H1 (cell line): Measurements from ENCODE around the gene MYH11. TPM values are rescaled to one million over a fixed set of nuclear protein-coding genes. Genes with fewer than 3 reads are reported as not detected.

Experiments
- CTCF ChIA-PET: fragments of 300-600 bp; sonication (Branson Sonifier 250); formaldehyde crosslinking; loops from one replicate; lab custom pipeline; 2021; ENCODE audit not compliant: partially characterized antibody; lab: Charles Lee
- POLR2A ChIA-PET: fragments of 300-600 bp; sonication (Branson Sonifier 250); formaldehyde crosslinking; loops from one replicate; lab custom pipeline; 2021; ENCODE audit warnings: inconsistent platforms; ENCODE audit not compliant: partially characterized antibody; lab: Charles Lee
- DNase-seq, 2 experiments: peaks; one replicate each; pipeline versions ENCODE4 v3.0.0 to v3.0.0-alpha.2; 2010 to 2022; ENCODE audit warnings: low spot score in 2 of 2, low read depth in 1 of 2, mixed read lengths in 1 of 2
- FAIRE-seq: peaks from 2 replicates; lab custom pipeline; 2011; peaks lifted over from hg19 to GRCh38; lab: Jason Lieb, UNC
- H2AFZ ChIP-seq: 2 replicates; pipeline ENCODE4 v1.8.1; 2012; ENCODE audit warnings: low read length, inconsistent platforms
- H2AK5ac ChIP-seq: 2 replicates; pipeline ENCODE4 v1.6.1; 2013; ENCODE audit warnings: low read depth, low read length
- H2BK120ac ChIP-seq: replicated peaks from 2 replicates; pipeline ENCODE3; 2013; ENCODE audit warnings: low read depth, low read length, inconsistent platforms
- H2BK12ac ChIP-seq: 2 replicates; pipeline ENCODE4 v1.6.1; 2013; ENCODE audit warnings: low read depth, low read length
- H2BK15ac ChIP-seq: 2 replicates; pipeline ENCODE4 v1.6.1; 2013; ENCODE audit warnings: low read length
- H2BK20ac ChIP-seq: 2 replicates; pipeline ENCODE4 v1.6.1; 2013; ENCODE audit warnings: low read length
- H2BK5ac ChIP-seq: 2 replicates; pipeline ENCODE4 v1.6.1; 2013; ENCODE audit warnings: low read depth, low read length
- H3K14ac ChIP-seq: 2 replicates; pipeline ENCODE4 v1.6.1; 2013; ENCODE audit warnings: inconsistent platforms; ENCODE audit not compliant: insufficient read length
- H3K18ac ChIP-seq: 2 replicates; pipeline ENCODE4 v1.6.1; 2013; ENCODE audit warnings: low read length; ENCODE audit errors: extremely low read depth
- H3K23ac ChIP-seq: 2 replicates; pipeline ENCODE4 v1.6.1; 2013; ENCODE audit warnings: inconsistent platforms; ENCODE audit not compliant: insufficient read length
- H3K23me2 ChIP-seq: 2 replicates; pipeline ENCODE4 v1.6.1; 2013; ENCODE audit warnings: low read depth, low read length
- H3K27ac ChIP-seq: 2 replicates; pipeline ENCODE4 v1.6.1; 2011; ENCODE audit warnings: low read depth, low read length, inconsistent platforms
- H3K27me3 ChIP-seq, 4 experiments: replicated peaks in 1 of 4; 1 replicate in 1 of 4; 2 replicates in 3 of 4; pipeline versions ENCODE4 v1.6.1 to v1.8.1; 2011 to 2013; ENCODE audit warnings: low read length in 3 of 4, mild to moderate bottlenecking in 3 of 4, inconsistent platforms in 2 of 4, mixed read lengths in 2 of 4, moderate library complexity in 1 of 4; ENCODE audit not compliant: control insufficient read depth in 3 of 4, insufficient read depth in 3 of 4; ENCODE audit errors: extremely low read depth in 1 of 4
- H3K36me3 ChIP-seq, 4 experiments: 2 replicates each; pipeline versions ENCODE4 v1.6.1 to v1.8.1; 2011 to 2013; ENCODE audit warnings: mild to moderate bottlenecking in 4 of 4, low read length in 3 of 4, moderate library complexity in 2 of 4, control low read depth in 1 of 4, inconsistent platforms in 1 of 4; ENCODE audit not compliant: insufficient read depth in 4 of 4, control insufficient read depth in 2 of 4
- H3K4ac ChIP-seq: replicated peaks from 2 replicates; pipeline ENCODE3; 2013; ENCODE audit warnings: low read length, low read depth, mixed read lengths, inconsistent platforms; ENCODE audit not compliant: insufficient read length
- H3K4me1 ChIP-seq, 4 experiments: replicated peaks in 1 of 4; 1 replicate in 1 of 4; 2 replicates in 3 of 4; pipeline versions ENCODE4 v1.6.1 to v1.8.1; 2011 to 2013; ENCODE audit warnings: low read length in 3 of 4, inconsistent platforms in 2 of 4, mixed read lengths in 1 of 4; ENCODE audit not compliant: insufficient read depth in 4 of 4, control insufficient read depth in 3 of 4
- H3K4me2 ChIP-seq, 2 experiments: 2 replicates each; pipeline versions ENCODE4 v1.6.1 to v1.8.1; 2011 to 2013; ENCODE audit warnings: low read depth in 2 of 2, low read length in 2 of 2, control low read depth in 1 of 2, inconsistent platforms in 1 of 2, mild to moderate bottlenecking in 1 of 2; ENCODE audit not compliant: insufficient read depth in 1 of 2
- H3K4me3 ChIP-seq, 4 experiments: fragments of 200-600, 300-600 bp in 1 of 4; sonication (generic), shearing (Covaris generic), sonication (Bioruptor Twin) in 1 of 4; 2 replicates each; pipeline versions ENCODE4 v1.5.1 to v1.8.1; 2011 to 2016; ENCODE audit warnings: low read length in 4 of 4, low read depth in 3 of 4, control low read depth in 2 of 4, inconsistent platforms in 2 of 4, mild to moderate bottlenecking in 2 of 4, mixed read lengths in 1 of 4, moderate library complexity in 1 of 4; ENCODE audit not compliant: insufficient read depth in 2 of 4; ENCODE audit errors: extremely low read depth in 1 of 4
- H3K56ac ChIP-seq: replicated peaks from 2 replicates; pipeline ENCODE3; 2013; ENCODE audit warnings: low read depth, mild to moderate bottlenecking, mixed read lengths, low read length, inconsistent platforms; ENCODE audit not compliant: insufficient read length
- H3K79me1 ChIP-seq: 2 replicates; pipeline ENCODE4 v1.6.1; 2013; ENCODE audit warnings: low read depth, low read length, control low read depth
- H3K79me2 ChIP-seq, 2 experiments: 2 replicates each; pipeline versions ENCODE4 v1.6.1 to v1.8.1; 2012 to 2013; ENCODE audit warnings: low read length in 2 of 2, mild to moderate bottlenecking in 2 of 2, inconsistent platforms in 1 of 2; ENCODE audit not compliant: insufficient read depth in 2 of 2, control insufficient read depth in 1 of 2
- H3K9ac ChIP-seq, 4 experiments: replicated peaks in 1 of 4; 1 replicate in 1 of 4; 2 replicates in 3 of 4; pipeline versions ENCODE4 v1.6.1 to v1.8.1; 2011 to 2013; ENCODE audit warnings: low read depth in 3 of 4, low read length in 3 of 4, control low read depth in 2 of 4, mild to moderate bottlenecking in 2 of 4, moderate library complexity in 2 of 4, inconsistent platforms in 1 of 4; ENCODE audit errors: extremely low read depth in 1 of 4
- H3K9me3 ChIP-seq, 2 experiments: 2 replicates each; pipeline versions ENCODE4 v1.6.1 to v1.8.1; 2012 to 2013; ENCODE audit warnings: mild to moderate bottlenecking in 2 of 2, moderate library complexity in 2 of 2, control low read depth in 1 of 2, inconsistent platforms in 1 of 2, low read depth in 1 of 2, low read length in 1 of 2, mixed read lengths in 1 of 2; ENCODE audit not compliant: insufficient read depth in 2 of 2
- H4K20me1 ChIP-seq, 2 experiments: replicated peaks in 1 of 2; 2 replicates each; pipeline versions ENCODE3 to v1.8.1; 2011 to 2013; ENCODE audit warnings: inconsistent platforms in 2 of 2, low read length in 2 of 2, mild to moderate bottlenecking in 1 of 2; ENCODE audit not compliant: insufficient read depth in 2 of 2, control insufficient read depth in 1 of 2
- H4K5ac ChIP-seq: 2 replicates; pipeline ENCODE4 v1.6.1; 2013; ENCODE audit warnings: low read length, low read depth, mixed read lengths, inconsistent platforms; ENCODE audit not compliant: insufficient read length
- H4K8ac ChIP-seq: 2 replicates; pipeline ENCODE4 v1.8.0; 2013; ENCODE audit warnings: mild to moderate bottlenecking, moderate library complexity, low read length, inconsistent platforms; ENCODE audit not compliant: insufficient read depth; ENCODE audit errors: extremely low read depth
- H4K91ac ChIP-seq: replicated peaks from 2 replicates; pipeline ENCODE3; 2013; ENCODE audit warnings: low read length, mixed read lengths, inconsistent platforms; ENCODE audit not compliant: insufficient read length
- ATF2 ChIP-seq: IDR thresholded peaks from 2 replicates; pipeline ENCODE4 v1.6.1; 2012; ENCODE audit warnings: low read length, inconsistent platforms
- ATF3 ChIP-seq: IDR thresholded peaks from 2 replicates; pipeline ENCODE4 v1.6.1; 2011; ENCODE audit warnings: low read depth, mild to moderate bottlenecking, low read length; ENCODE audit not compliant: insufficient read depth
- CTBP2 ChIP-seq: IDR thresholded peaks from 2 replicates; pipeline ENCODE4 v1.7.0; 2011; ENCODE audit warnings: borderline replicate concordance, mild to moderate bottlenecking, moderate library complexity, mixed read lengths, low read length; ENCODE audit not compliant: insufficient read depth, insufficient read length
- JUND ChIP-seq: IDR thresholded peaks from 2 replicates; pipeline ENCODE4 v1.6.1; 2011; ENCODE audit warnings: mild to moderate bottlenecking, improper control_type of control experiment, low read length
- NANOG ChIP-seq: IDR thresholded peaks from 2 replicates; pipeline ENCODE4 v1.6.1; 2011; ENCODE audit warnings: low read length, low read depth, mild to moderate bottlenecking, inconsistent platforms; ENCODE audit not compliant: insufficient read depth, poor library complexity, severe bottlenecking
- NRF1 ChIP-seq: IDR thresholded peaks from 2 replicates; pipeline ENCODE4 v1.6.1; 2011; ENCODE audit warnings: mild to moderate bottlenecking, low read depth, low read length, improper control_type of control experiment
- POU5F1 ChIP-seq: IDR thresholded peaks from 2 replicates; pipeline ENCODE4 v1.6.1; 2011; ENCODE audit warnings: low read depth, mild to moderate bottlenecking, low read length, moderate library complexity
- SP2 ChIP-seq: IDR thresholded peaks from 2 replicates; pipeline ENCODE4 v1.6.1; 2012; ENCODE audit warnings: mild to moderate bottlenecking, low read length, inconsistent platforms
- TAF7 ChIP-seq: optimal IDR thresholded peaks from 2 replicates; pipeline ENCODE3; 2011; ENCODE audit warnings: low read depth, mild to moderate bottlenecking, inconsistent platforms, low read length, moderate library complexity, borderline replicate concordance
- TBP ChIP-seq: IDR thresholded peaks from 2 replicates; pipeline ENCODE4 v1.6.1; 2011; ENCODE audit warnings: low read depth, low read length, improper control_type of control experiment
- ZNF274 ChIP-seq: IDR thresholded peaks from 2 replicates; pipeline ENCODE4 v1.7.0; 2012; ENCODE audit warnings: low read length, borderline replicate concordance; ENCODE audit errors: extremely low read depth
- whole genome bisulfite sequencing, 2 experiments: shearing (Covaris generic) in 1 of 2; methylation state at CpG; one replicate each; pipeline versions ENCODE4 v1.1.6 to v1.1.7; 2013 to 2015; ENCODE audit warnings: low lambda C conversion rate in 2 of 2, mixed read lengths in 2 of 2, inconsistent platforms in 1 of 2, low coverage in 1 of 2, missing lambda C conversion rate in 1 of 2; ENCODE audit not compliant: insufficient replicate concordance in 2 of 2, insufficient coverage in 1 of 2, insufficient read length in 1 of 2; ENCODE audit errors: extremely low coverage in 1 of 2, missing lambda C conversion rate in 1 of 2; 5-methylcytosine and 5-hydroxymethylcytosine counted together
- polyA plus RNA-seq, 7 experiments: library from polyadenylated mRNA; depleted of rRNA in 3 of 7; stranded (reverse) in 5 of 7; unstranded in 2 of 7; fragments of >200 nt in 5 of 7; fragments of 200-250 nt in 2 of 7; gene quantifications; 1 replicate in 5 of 7; 2 replicates in 1 of 7; 4 replicates in 1 of 7; pipeline versions ENCODE4 v1.2.1 to v1.2.3, GENCODE V29; 2011 to 2013; ENCODE audit warnings: missing spikeins in 2 of 7, mixed read lengths in 2 of 7
- total RNA-seq: library from RNA; stranded (reverse); fragmentation: NEBNext Ultra II Directional; extraction: Animal tissue kit (Norgen Biotek cat#: 25700); gene quantifications from 2 replicates; pipeline ENCODE4 v1.2.1, GENCODE V29; 2021

The MYH11 gene
- total and polyA plus RNA-seq, 2 of the 8 experiments (the other 6 are each of a cell fraction or from before 2014, with no cell fraction given): 0.11 to 0.78 TPM

- Histone ChIP-seq H3K27me3 (no peaks in the 10 kb centered on the region), H3K79me1 (no peaks in the 10 kb centered on the region), H2AK5ac (no peak overlapping the region), H2BK120ac (no peak overlapping the region), H2AFZ (no peak overlapping the region), H3K4me2 (no peak overlapping the region), H3K18ac (no peak overlapping the region), H3K4me3 (no peak overlapping the region), H3K9me3 (peaks cover 4 to 13% of the 10 kb centered on the region in 2 experiments; a peak in 1 of 4 replicates), H3K36me3 (no peaks in the 10 kb centered on the region), H2BK12ac (no peak overlapping the region), H3K4ac (no peak overlapping the region), H3K79me2 (no peaks in the 10 kb centered on the region), H4K20me1 (no peaks in the 10 kb centered on the region), H3K4me1 (no peaks in the 10 kb centered on the region), H3K56ac (no peak overlapping the region), H2BK20ac (no peak overlapping the region), H3K27ac (no peak overlapping the region), H3K23me2 (no peaks in the 10 kb centered on the region), H2BK15ac (no peak overlapping the region), H4K5ac (no peak overlapping the region), H4K8ac (no peak overlapping the region), H3K9ac (no peak overlapping the region), H3K14ac (no peak overlapping the region), H3K23ac (no peak overlapping the region), H2BK5ac (no peak overlapping the region), H4K91ac (no peak overlapping the region)
- ChIA-PET CTCF (interaction anchor here (0.6 to 4.0 kb wide), 8 partner anchors 16 to 62 kb away, joined by 3 to 23 read pairs (median 4); no protein-coding TSS in a partner anchor), POLR2A (no interaction called here)
- WGBS, 2 experiments: 59% methylated on average over 2 of the region's 2 CpGs; no CpG with 5 or more reads in 1 of the 2 experiments
- DNase-seq: no peak
- no peak for FAIRE-seq
- no peak for TF ChIP-seq CTBP2
- no peak for TF ChIP-seq TBP
- TF ChIP-seq ATF2: no peak
- no peak for TF ChIP-seq ATF3
- TF ChIP-seq TAF7: no peak
- no peak for TF ChIP-seq ZNF274
- TF ChIP-seq SP2: no peak
- TF ChIP-seq POU5F1: no peak
- TF ChIP-seq JUND: no peak
- TF ChIP-seq NRF1: no peak
- TF ChIP-seq NANOG: no peak
Measured at GRCh38 chr16:15819046-15819445, 37.8 kb downstream of the MYH11 start.
